ENCODE measurements around the gene ZIC1.

ZIC1 gene

DNA sequence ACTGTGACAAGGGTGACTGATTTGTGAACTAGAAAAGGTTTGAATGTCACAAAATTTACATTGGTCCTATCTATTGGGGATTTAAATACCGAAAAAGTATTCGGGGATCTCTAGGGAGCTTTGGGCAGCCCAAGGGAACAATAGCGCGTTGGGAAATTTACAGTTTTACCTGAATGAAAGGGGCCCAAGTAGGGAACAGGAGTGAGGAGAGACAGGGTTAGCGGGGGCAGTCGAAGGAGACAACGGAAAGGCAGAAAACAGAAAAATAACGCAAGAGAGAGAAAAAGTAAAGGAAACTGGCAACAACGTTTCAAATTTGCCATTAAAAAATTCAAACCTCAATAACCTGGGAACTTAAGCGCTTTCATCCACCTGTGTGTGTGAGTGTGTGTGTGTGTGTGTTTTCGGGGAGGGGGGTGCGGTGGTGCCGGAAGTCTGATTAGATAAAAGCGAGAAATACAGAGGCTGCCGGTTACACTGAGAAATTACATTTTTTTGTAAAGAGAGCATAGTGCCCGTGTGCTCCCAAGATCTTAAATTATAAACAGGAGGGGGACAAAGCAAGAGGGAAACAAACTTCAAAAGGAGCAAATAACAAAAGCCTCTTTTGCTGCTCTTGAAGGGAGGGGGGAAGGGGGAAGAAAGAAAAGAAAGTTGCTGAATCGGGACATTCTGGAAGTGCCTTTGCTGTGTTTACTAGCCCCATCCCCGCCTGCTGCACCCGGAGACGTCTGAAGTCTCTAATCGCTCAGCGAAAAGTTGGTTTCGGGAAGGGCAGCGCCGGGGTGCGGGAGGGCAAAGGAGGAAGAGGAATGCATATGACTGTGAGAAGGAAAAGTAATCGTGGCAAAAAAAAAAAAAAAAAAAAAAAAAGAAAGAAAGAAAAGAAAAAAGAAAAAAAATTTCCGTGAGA, 721 bp upstream of the ZIC1 start:
- peaks cover 100% of the 10 kb centered on the region for H3K27me3 ChIP-seq (ENCODE audit: control insufficient read depth, insufficient read depth, low read length)
- H3K4me3 ChIP-seq (ENCODE audit: low read length), result peak overlapping the region; percentile 69
- H3K4me1 ChIP-seq (ENCODE audit: control insufficient read depth, low read depth, low read length), result peaks cover 59% of the 10 kb centered on the region
- H3K27ac ChIP-seq (ENCODE audit: low read length), result no peak overlapping the region
- no peaks in the 10 kb centered on the region for H3K36me3 ChIP-seq (ENCODE audit: control insufficient read depth, low read depth, low read length)
- H3K9me3 ChIP-seq (ENCODE audit: control insufficient read depth, low read depth, low read length), result no peaks in the 10 kb centered on the region
- no peak overlapping the region for H3K9ac ChIP-seq (ENCODE audit: low read length)

DNA sequence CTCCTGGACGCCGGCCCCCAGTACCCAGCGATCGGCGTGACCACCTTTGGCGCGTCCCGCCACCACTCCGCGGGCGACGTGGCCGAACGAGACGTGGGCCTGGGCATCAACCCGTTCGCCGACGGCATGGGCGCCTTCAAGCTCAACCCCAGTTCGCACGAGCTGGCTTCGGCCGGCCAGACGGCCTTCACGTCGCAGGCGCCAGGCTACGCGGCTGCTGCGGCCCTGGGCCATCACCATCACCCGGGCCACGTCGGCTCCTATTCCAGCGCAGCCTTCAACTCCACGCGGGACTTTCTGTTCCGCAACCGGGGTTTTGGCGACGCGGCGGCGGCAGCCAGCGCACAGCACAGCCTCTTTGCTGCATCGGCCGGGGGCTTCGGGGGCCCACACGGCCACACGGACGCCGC, 956 bp downstream of the ZIC1 start:
- Histone ChIP-seq H3K9ac (ENCODE audit: low read length) (no peak overlapping the region), H3K4me1 (ENCODE audit: control insufficient read depth, low read depth, low read length) (peaks cover 49% of the 10 kb centered on the region), H3K27me3 (ENCODE audit: control insufficient read depth, insufficient read depth, low read length) (peaks cover 100% of the 10 kb centered on the region), H3K4me3 (ENCODE audit: low read length) (peak overlapping the region; percentile 52), H3K9me3 (ENCODE audit: control insufficient read depth, low read depth, low read length) (no peaks in the 10 kb centered on the region), H3K36me3 (ENCODE audit: control insufficient read depth, low read depth, low read length) (no peaks in the 10 kb centered on the region), H3K27ac (ENCODE audit: low read length) (no peak overlapping the region)

DNA sequence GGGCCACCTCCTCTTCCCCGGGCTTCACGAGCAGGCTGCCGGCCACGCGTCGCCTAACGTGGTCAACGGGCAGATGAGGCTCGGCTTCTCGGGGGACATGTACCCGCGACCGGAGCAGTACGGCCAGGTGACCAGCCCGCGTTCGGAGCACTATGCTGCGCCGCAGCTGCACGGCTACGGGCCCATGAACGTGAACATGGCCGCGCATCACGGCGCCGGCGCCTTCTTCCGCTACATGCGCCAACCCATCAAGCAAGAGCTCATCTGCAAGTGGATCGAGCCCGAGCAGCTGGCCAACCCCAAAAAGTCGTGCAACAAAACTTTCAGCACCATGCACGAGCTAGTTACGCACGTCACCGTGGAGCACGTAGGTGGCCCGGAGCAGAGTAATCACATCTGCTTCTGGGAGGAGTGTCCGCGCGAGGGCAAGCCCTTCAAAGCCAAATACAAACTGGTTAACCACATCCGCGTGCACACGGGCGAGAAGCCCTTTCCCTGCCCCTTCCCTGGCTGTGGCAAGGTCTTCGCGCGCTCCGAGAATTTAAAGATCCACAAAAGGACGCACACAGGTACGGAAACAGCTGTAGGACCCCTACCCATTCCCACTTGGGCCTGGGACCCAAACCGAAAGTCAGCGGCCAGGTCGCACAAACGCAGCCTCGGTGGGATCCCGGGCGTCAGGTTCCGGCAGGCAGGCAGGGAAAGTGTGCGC, 1.5 kb downstream of the ZIC1 start:
- Histone ChIP-seq H3K9ac (ENCODE audit: low read length) (no peak overlapping the region), H3K27me3 (ENCODE audit: control insufficient read depth, insufficient read depth, low read length) (peaks cover 100% of the 10 kb centered on the region), H3K4me1 (ENCODE audit: control insufficient read depth, low read depth, low read length) (peaks cover 49% of the 10 kb centered on the region), H3K4me3 (ENCODE audit: low read length) (peak overlapping the region; percentile 52), H3K9me3 (ENCODE audit: control insufficient read depth, low read depth, low read length) (no peaks in the 10 kb centered on the region), H3K27ac (ENCODE audit: low read length) (no peak overlapping the region), H3K36me3 (ENCODE audit: control insufficient read depth, low read depth, low read length) (no peaks in the 10 kb centered on the region)

DNA sequence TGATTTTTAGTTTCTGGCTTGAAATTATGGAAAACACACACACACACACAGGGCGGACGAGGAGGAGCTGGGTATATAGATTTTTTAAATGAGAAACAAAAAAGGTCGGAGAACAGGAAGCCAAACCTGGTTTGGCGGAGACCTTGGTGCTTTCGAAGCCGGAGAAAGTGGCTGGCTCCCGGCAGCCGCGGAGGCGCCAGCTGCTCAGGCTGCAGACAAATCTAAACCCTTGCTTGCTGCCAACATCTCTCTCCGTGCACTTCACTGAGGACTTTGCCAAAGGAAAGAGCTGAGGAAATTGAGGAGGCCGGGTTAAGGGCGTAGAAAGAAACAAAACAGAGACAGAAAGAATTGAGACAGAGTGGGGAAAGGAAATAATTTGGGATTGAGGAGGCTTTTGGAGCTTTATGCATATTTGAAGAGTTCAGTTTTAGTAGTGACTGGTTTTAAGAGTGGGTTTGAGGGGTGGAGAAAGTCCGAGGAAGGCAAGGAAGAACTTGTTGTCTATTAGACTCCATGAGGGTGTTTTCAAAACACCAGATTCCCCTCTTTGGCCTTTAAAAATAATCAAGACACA, 2.2 kb downstream of the ZIC1 start:
- Histone ChIP-seq H3K4me1 (ENCODE audit: control insufficient read depth, low read depth, low read length) (peaks cover 53% of the 10 kb centered on the region), H3K9me3 (ENCODE audit: control insufficient read depth, low read depth, low read length) (no peaks in the 10 kb centered on the region), H3K27me3 (ENCODE audit: control insufficient read depth, insufficient read depth, low read length) (peaks cover 100% of the 10 kb centered on the region), H3K4me3 (ENCODE audit: low read length) (peak overlapping the region; percentile 52), H3K36me3 (ENCODE audit: control insufficient read depth, low read depth, low read length) (no peaks in the 10 kb centered on the region), H3K9ac (ENCODE audit: low read length) (no peak overlapping the region), H3K27ac (ENCODE audit: low read length) (no peak overlapping the region)

DNA sequence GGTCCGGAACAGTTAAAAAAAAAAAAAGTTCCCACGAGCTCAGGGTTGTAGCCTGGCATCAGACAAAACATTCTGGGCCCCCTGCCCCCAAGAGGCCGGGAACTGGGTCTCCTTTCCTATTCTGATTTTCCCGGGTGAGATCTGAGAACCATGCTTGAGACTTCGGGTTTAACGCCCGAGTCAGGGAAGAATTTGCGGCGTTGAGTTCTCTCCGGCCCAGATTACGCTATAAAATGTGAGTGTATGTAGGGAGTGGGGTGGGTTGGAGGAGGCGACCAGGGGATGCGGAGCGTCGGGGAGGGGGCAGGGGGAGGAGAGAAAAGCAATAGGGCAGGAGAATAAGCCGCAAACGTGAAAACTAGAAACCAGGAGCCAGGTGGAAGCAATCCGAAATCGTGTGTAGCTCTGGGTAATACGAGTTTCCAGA, 2.7 kb downstream of the ZIC1 start:
- Histone ChIP-seq H3K27me3 (ENCODE audit: control insufficient read depth, insufficient read depth, low read length) (peaks cover 100% of the 10 kb centered on the region), H3K9me3 (ENCODE audit: control insufficient read depth, low read depth, low read length) (no peaks in the 10 kb centered on the region), H3K4me1 (ENCODE audit: control insufficient read depth, low read depth, low read length) (peaks cover 48% of the 10 kb centered on the region), H3K36me3 (ENCODE audit: control insufficient read depth, low read depth, low read length) (no peaks in the 10 kb centered on the region), H3K4me3 (ENCODE audit: low read length) (peak overlapping the region; percentile 52), H3K9ac (ENCODE audit: low read length) (no peak overlapping the region), H3K27ac (ENCODE audit: low read length) (no peak overlapping the region)

DNA sequence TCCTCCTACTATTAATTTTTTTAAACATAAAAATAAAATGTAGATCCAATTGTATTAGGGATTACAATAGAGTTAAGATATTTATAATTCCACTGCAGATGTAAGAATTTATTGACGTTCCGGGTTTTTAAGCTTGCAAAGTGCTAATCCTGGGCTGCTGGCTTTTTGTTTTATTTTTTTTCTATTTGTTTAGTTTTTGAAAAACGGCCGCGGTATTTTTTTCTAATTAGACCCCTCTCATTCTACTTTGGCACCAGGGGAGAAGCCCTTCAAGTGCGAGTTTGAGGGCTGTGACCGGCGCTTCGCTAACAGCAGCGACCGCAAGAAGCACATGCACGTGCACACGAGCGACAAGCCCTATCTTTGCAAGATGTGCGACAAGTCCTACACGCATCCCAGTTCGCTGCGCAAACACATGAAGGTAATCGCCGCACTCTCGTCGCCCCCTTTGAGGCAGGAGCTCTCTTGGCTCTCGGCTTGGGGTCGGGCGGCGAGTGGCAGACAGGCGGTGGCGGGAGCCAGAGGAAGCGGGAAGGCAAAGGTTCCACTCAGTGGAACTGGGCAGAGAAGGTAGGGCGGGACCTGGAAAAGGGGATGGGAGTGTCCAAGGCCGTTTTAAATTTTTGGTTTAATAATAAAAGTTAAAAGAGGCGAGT, 3.2 kb downstream of the ZIC1 start:
- no peaks in the 10 kb centered on the region for H3K9me3 ChIP-seq (ENCODE audit: control insufficient read depth, low read depth, low read length)
- no peaks in the 10 kb centered on the region for H3K36me3 ChIP-seq (ENCODE audit: control insufficient read depth, low read depth, low read length)
- no peak overlapping the region for H3K27ac ChIP-seq (ENCODE audit: low read length)
- peaks cover 42% of the 10 kb centered on the region for H3K4me1 ChIP-seq (ENCODE audit: control insufficient read depth, low read depth, low read length)
- peak overlapping the region; percentile 52 for H3K4me3 ChIP-seq (ENCODE audit: low read length)
- no peak overlapping the region for H3K9ac ChIP-seq (ENCODE audit: low read length)
- H3K27me3 ChIP-seq (ENCODE audit: control insufficient read depth, insufficient read depth, low read length), result peaks cover 100% of the 10 kb centered on the region

DNA sequence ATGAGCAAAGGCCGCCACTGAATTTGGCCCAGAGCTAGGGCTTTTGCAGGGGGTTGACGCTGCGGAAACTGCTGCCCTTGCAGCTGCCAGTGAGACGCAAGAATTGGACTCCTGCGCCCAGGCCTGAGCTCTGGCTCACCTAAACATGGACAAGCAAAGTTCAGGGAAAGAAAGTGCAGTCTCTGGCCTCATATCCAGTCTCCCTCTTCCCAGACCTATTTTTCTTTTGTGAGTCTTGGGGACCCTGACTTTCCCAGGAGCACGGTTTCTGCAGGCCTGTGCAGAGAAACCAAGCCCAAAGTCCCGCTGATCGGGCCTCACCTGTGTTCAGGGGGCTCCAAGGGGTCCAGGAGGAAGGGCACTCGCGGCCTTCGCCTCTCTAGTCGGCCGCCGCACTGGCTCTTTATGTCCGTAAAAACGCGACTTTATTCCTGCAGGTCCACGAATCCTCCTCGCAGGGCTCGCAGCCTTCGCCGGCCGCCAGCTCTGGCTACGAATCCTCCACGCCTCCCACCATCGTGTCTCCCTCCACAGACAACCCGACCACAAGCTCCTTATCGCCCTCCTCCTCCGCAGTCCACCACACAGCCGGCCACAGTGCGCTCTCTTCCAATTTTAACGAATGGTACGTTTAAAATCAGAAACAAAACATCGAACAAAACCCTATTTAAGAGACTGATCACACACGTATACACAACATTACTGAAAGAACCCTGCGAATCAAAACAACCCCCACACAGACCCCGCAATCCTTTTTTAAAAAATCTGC, 3.9 kb downstream of the ZIC1 start:
- H3K27me3 ChIP-seq (ENCODE audit: control insufficient read depth, insufficient read depth, low read length), result peaks cover 100% of the 10 kb centered on the region
- no peaks in the 10 kb centered on the region for H3K9me3 ChIP-seq (ENCODE audit: control insufficient read depth, low read depth, low read length)
- H3K36me3 ChIP-seq (ENCODE audit: control insufficient read depth, low read depth, low read length), result no peaks in the 10 kb centered on the region
- H3K4me3 ChIP-seq (ENCODE audit: low read length), result peak overlapping the region; percentile 52
- H3K4me1 ChIP-seq (ENCODE audit: control insufficient read depth, low read depth, low read length), result peaks cover 35% of the 10 kb centered on the region
- H3K27ac ChIP-seq (ENCODE audit: low read length), result no peak overlapping the region
- no peak overlapping the region for H3K9ac ChIP-seq (ENCODE audit: low read length)

DNA sequence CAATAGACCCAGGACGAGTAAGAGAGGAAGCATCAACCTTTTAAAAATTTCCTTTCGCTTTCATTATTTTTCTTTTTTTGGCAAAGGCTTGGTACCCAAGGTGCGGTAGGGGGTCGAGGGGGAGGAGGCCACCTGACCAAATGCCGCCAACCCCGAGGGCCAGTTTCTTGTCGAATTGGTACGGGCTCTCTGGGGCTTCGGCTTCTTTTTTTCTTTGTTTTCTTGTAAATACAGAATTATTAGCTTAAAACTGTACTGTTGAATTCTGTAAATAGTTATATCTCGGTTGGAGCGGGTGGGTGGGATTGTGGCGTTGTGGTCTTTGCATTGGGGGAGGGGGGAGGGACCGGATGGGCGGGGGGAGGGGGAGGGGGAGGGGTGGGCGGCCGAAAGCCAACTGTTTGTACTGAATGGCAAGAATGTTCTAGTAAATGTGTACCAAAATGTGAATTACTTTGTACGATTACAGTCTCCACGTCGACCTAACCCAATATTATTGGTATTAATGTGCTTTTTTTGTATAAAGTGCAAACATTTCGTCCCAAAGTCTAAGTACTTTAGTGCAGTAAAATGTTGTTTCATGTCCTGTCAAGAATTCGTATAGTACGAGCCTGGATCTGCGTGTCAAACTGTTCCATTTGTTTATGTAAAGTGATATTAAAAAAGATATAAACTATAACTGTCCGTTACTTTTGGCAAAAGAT, 4.7 kb downstream of the ZIC1 start:
- Histone ChIP-seq H3K9ac (ENCODE audit: low read length) (no peak overlapping the region), H3K9me3 (ENCODE audit: control insufficient read depth, low read depth, low read length) (no peaks in the 10 kb centered on the region), H3K27me3 (ENCODE audit: control insufficient read depth, insufficient read depth, low read length) (peaks cover 100% of the 10 kb centered on the region), H3K36me3 (ENCODE audit: control insufficient read depth, low read depth, low read length) (no peaks in the 10 kb centered on the region), H3K4me1 (ENCODE audit: control insufficient read depth, low read depth, low read length) (peaks cover 31% of the 10 kb centered on the region), H3K4me3 (ENCODE audit: low read length) (peak overlapping the region; percentile 52), H3K27ac (ENCODE audit: low read length) (no peak overlapping the region)

DNA sequence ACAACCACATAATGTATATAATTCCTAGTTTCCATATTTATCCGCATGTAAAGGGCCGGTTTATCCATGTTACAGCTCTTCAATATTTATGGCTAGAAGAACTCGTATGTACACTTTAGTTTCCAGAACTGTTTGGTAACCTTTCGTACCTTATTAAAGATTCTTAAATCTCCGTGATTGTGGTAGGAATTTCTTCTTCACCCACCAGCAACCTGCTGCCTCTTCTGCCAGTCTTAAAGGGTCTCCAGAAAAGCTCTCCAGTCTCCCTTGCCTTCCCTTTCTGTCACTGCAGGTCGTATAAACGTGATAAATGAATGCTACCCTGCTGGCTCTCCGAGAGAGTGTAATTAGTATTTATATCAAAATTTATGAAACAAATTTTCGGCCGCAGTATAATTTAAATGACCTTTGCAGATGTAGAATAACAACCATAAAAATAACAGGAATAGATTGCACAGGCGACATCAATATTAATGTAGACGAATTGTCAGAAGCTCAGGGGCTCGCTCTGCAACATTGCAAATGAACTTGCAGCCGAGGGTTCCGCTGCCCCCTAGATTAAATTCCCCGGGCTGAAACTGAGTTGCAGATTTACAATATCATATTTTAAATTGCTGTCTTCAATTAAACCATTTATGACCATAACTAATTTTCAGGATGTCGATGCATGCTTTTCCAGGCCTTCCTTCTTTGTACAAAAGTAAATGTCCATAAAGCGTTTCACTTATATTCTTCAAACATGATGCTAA, 5.4 kb downstream of the ZIC1 start:
- peak overlapping the region; percentile 25 for H3K4me3 ChIP-seq (ENCODE audit: low read length)
- H3K27me3 ChIP-seq (ENCODE audit: control insufficient read depth, insufficient read depth, low read length), result peaks cover 100% of the 10 kb centered on the region

DNA sequence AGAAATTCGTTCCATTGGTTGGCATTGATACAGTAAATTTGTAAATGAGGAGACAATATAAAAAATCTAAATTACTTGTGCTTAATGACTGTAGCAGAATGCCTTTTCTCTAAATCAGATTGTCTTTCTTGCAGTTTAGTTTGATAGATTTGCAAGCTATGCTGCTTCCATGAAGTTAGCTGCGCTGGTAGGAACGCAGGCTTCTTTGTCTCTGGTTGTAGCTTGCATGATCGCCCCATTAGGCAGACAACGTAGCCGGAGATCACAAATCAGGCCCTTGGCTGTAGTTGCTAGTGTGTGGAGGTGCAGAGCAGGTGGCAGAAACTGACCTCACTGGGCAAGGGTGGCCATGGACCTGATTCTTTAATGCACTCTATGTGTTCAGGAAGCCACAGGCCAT, 6.1 kb downstream of the ZIC1 start:
- Histone ChIP-seq H3K27ac (ENCODE audit: low read length) (no peak overlapping the region), H3K27me3 (ENCODE audit: control insufficient read depth, insufficient read depth, low read length) (peaks cover 100% of the 10 kb centered on the region)

More for the DNA sequence above, 5.4 kb downstream of the ZIC1 start:
- Histone ChIP-seq H3K4me1 (ENCODE audit: control insufficient read depth, low read depth, low read length) (peaks cover 33% of the 10 kb centered on the region), H3K9me3 (ENCODE audit: control insufficient read depth, low read depth, low read length) (no peaks in the 10 kb centered on the region), H3K27ac (ENCODE audit: low read length) (no peak overlapping the region), H3K36me3 (ENCODE audit: control insufficient read depth, low read depth, low read length) (no peaks in the 10 kb centered on the region), H3K9ac (ENCODE audit: low read length) (no peak overlapping the region)

More for the DNA sequence above, 6.1 kb downstream of the ZIC1 start:
- Histone ChIP-seq H3K4me1 (ENCODE audit: control insufficient read depth, low read depth, low read length) (peaks cover 38% of the 10 kb centered on the region), H3K36me3 (ENCODE audit: control insufficient read depth, low read depth, low read length) (no peaks in the 10 kb centered on the region), H3K4me3 (ENCODE audit: low read length) (no peak overlapping the region), H3K9ac (ENCODE audit: low read length) (no peak overlapping the region), H3K9me3 (ENCODE audit: control insufficient read depth, low read depth, low read length) (no peaks in the 10 kb centered on the region)

All from iPS-18a (cell line).